ENCODE data around the gene NPLOC4.
"Not testable (repeated sequence)": the region's sequence is repeated elsewhere in the genome, so short reads cannot be mapped to it uniquely, and the experiment has no call there.

NPLOC4 gene

GRCh38 chr17:81636505-81637288, at the start of gene NPLOC4, which contains the start of gene TSPAN10:
TSS of gene NPLOC4 (minus strand) at chr17:81637112. CDS start at chr17:81636930, 182 bp downstream.
TSS of gene TSPAN10 (plus strand) at chr17:81637196. CDS start at chr17:81642413, 5,217 bp downstream.
- peak within 1 kb of the TSS; percentile 97 for H3K4me3 ChIP-seq (ENCODE audit: low read depth, low read length)
- H3K4me1 ChIP-seq (ENCODE audit: control insufficient read depth, insufficient read depth, low read length) = no peaks in the 10 kb centered on the region
- H3K36me3 ChIP-seq (ENCODE audit: control insufficient read depth, insufficient read depth, low read length) = no peaks in the 10 kb centered on the region
- H3K9ac ChIP-seq (ENCODE audit: low read depth, low read length) = peak within 1 kb of the TSS; percentile 88
- no peaks in the 10 kb centered on the region for H3K9me3 ChIP-seq (ENCODE audit: control insufficient read depth, insufficient read depth, low read length)
- no peaks in the 10 kb centered on the region for H3K27me3 ChIP-seq (ENCODE audit: control insufficient read depth, insufficient read depth, low read length)

GRCh38 chr17:81686614-81687013, 49.7 kb upstream of the NPLOC4 start:
- Histone ChIP-seq H3K27me3 (ENCODE audit: control insufficient read depth, insufficient read depth, low read length) (no peaks in the 10 kb centered on the region), H3K9ac (ENCODE audit: low read depth, low read length) (no peak overlapping the region), H3K36me3 (ENCODE audit: control insufficient read depth, insufficient read depth, low read length) (peaks cover 62% of the 10 kb centered on the region), H3K4me3 (ENCODE audit: low read depth, low read length) (no peak overlapping the region), H3K9me3 (ENCODE audit: control insufficient read depth, insufficient read depth, low read length) (no peaks in the 10 kb centered on the region), H3K4me1 (ENCODE audit: control insufficient read depth, insufficient read depth, low read length) (peaks cover 6% of the 10 kb centered on the region)

DNA sequence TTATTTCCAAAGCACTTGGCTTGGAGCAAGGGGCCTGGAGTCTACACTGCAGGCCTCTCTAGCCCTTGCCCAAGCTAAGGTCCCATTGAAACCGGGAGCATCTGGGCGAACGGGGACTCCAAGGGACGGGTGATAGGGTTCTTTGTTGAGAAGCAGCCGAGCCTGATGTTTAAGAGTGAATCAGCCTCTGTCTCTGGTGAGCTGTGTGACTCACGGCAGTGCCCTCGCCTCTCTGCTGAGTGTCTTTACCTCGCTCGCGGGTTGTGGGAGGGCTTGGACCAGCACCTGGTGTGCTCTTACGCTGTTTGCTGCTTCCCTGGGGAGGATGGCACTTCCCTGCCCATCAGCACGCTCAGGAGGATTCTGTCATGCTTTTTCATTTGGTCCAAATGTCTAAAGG, 48.2 kb upstream of the NPLOC4 start:
- Histone ChIP-seq H3K9me3 (ENCODE audit: control insufficient read depth, insufficient read depth, low read length) (no peaks in the 10 kb centered on the region), H3K9ac (ENCODE audit: low read depth, low read length) (no peak overlapping the region), H3K4me3 (ENCODE audit: low read depth, low read length) (peak overlapping the region; percentile 82), H3K27me3 (ENCODE audit: control insufficient read depth, insufficient read depth, low read length) (no peaks in the 10 kb centered on the region), H3K4me1 (ENCODE audit: control insufficient read depth, insufficient read depth, low read length) (peaks cover 6% of the 10 kb centered on the region), H3K36me3 (ENCODE audit: control insufficient read depth, insufficient read depth, low read length) (peaks cover 55% of the 10 kb centered on the region)

GRCh38 chr17:81684442-81684911, 47.6 kb upstream of the NPLOC4 start:
- Histone ChIP-seq H3K36me3 (ENCODE audit: control insufficient read depth, insufficient read depth, low read length) (peaks cover 49% of the 10 kb centered on the region), H3K27me3 (ENCODE audit: control insufficient read depth, insufficient read depth, low read length) (no peaks in the 10 kb centered on the region), H3K9me3 (ENCODE audit: control insufficient read depth, insufficient read depth, low read length) (no peaks in the 10 kb centered on the region), H3K4me3 (ENCODE audit: low read depth, low read length) (peak overlapping the region; percentile 82), H3K4me1 (ENCODE audit: control insufficient read depth, insufficient read depth, low read length) (peaks cover 6% of the 10 kb centered on the region), H3K9ac (ENCODE audit: low read depth, low read length) (peak overlapping the region; percentile 41)

DNA sequence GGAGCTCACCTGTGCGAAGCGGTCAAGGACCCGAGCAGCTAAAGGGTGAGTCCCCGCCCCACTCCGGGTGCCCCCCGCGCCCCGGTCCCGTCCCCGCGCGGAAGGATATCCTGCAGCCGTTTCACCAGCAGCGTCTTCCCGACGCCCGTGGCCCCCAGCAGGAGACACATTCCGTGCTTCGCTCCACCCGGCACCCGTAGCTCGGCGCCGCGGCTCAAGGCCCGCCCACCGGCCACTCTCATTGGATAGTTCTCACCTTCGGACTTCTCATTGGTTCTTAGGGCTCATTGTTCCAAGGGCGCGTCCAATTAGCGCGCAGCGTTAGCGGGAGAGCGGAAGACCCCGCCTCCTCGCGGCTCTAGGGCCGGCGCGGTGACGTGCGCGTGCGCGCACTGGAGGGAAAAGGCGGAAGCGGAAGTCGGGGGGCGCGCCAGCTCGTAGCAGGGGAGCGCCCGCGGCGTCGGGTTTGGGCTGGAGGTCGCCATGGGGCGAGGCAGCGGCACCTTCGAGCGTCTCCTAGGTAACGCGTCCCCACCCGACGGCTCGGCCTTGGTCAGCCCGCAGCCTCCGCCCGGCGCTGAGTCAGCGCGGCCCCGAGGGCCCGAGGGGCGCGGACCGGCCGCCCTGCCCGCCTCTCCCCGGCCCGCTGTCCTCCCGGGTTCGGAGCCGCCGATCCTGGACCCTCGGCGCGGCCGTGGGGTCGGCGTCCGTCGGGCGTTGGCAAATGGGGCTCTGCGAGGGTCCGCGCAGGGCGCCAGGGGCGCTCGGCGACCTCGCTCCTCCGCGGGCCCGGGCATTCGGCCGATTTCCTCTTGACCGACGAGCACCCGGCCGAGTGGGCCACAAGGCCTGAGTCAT, 46.9 kb upstream of the NPLOC4 start, which contains the start of the genes ARL16 and HGS:
Gene ARL16, minus strand, starts transcription at position 214 of the 858 bp plus-strand sequence. Its CDS starts 44 bp downstream, at position 170.
Gene HGS, plus strand, starts transcription at position 428 of the 858 bp plus-strand sequence. Its CDS starts 56 bp downstream, at position 484.
- peaks cover 6% of the 10 kb centered on the region for H3K4me1 ChIP-seq (ENCODE audit: control insufficient read depth, insufficient read depth, low read length)
- peaks cover 42% of the 10 kb centered on the region for H3K36me3 ChIP-seq (ENCODE audit: control insufficient read depth, insufficient read depth, low read length)
- peak within 1 kb of the TSS; percentile 82 for H3K4me3 ChIP-seq (ENCODE audit: low read depth, low read length)
- peak within 1 kb of the TSS; percentile 90 for H3K9ac ChIP-seq (ENCODE audit: low read depth, low read length)
- no peaks in the 10 kb centered on the region for H3K27me3 ChIP-seq (ENCODE audit: control insufficient read depth, insufficient read depth, low read length)
- H3K9me3 ChIP-seq (ENCODE audit: control insufficient read depth, insufficient read depth, low read length) = no peaks in the 10 kb centered on the region

DNA sequence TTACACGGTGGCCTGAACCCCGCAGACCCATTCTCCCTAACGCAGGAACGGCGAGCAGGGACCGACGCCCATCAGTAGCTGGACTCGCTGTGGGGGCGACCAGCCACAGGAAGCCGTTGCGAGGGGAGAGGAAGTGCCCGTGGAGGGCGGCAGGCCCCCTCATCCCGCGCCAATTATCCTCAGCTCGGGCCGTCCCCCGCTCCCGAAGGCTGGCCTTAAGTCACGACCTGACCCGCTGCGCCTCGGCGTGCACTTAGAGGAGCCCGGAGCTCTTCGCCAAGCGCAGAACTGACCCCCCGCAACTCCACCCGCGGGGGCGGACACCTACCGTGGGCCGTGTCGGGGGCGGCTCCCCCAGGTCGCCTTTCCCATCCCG, 46.3 kb upstream of the NPLOC4 start:
- H3K27me3 ChIP-seq (ENCODE audit: control insufficient read depth, insufficient read depth, low read length) = no peaks in the 10 kb centered on the region
- peak overlapping the region; percentile 90 for H3K9ac ChIP-seq (ENCODE audit: low read depth, low read length)
- no peaks in the 10 kb centered on the region for H3K9me3 ChIP-seq (ENCODE audit: control insufficient read depth, insufficient read depth, low read length)
- peak overlapping the region; percentile 82 for H3K4me3 ChIP-seq (ENCODE audit: low read depth, low read length)
- H3K4me1 ChIP-seq (ENCODE audit: control insufficient read depth, insufficient read depth, low read length) = peaks cover 6% of the 10 kb centered on the region
- H3K36me3 ChIP-seq (ENCODE audit: control insufficient read depth, insufficient read depth, low read length) = peaks cover 39% of the 10 kb centered on the region

GRCh38 chr17:81682565-81683207, 45.8 kb upstream of the NPLOC4 start:
- peaks cover 35% of the 10 kb centered on the region for H3K36me3 ChIP-seq (ENCODE audit: control insufficient read depth, insufficient read depth, low read length)
- no peaks in the 10 kb centered on the region for H3K27me3 ChIP-seq (ENCODE audit: control insufficient read depth, insufficient read depth, low read length)
- peak overlapping the region; percentile 90 for H3K9ac ChIP-seq (ENCODE audit: low read depth, low read length)
- peaks cover 6% of the 10 kb centered on the region for H3K4me1 ChIP-seq (ENCODE audit: control insufficient read depth, insufficient read depth, low read length)
- H3K4me3 ChIP-seq (ENCODE audit: low read depth, low read length) = peak overlapping the region; percentile 82
- H3K9me3 ChIP-seq (ENCODE audit: control insufficient read depth, insufficient read depth, low read length) = no peaks in the 10 kb centered on the region

- Histone ChIP-seq H3K9ac (ENCODE audit: low read depth, low read length) (no peak overlapping the region), H3K4me3 (ENCODE audit: low read depth, low read length) (no peak overlapping the region), H3K27me3 (ENCODE audit: control insufficient read depth, insufficient read depth, low read length) (no peaks in the 10 kb centered on the region), H3K36me3 (ENCODE audit: control insufficient read depth, insufficient read depth, low read length) (peaks cover 24% of the 10 kb centered on the region), H3K9me3 (ENCODE audit: control insufficient read depth, insufficient read depth, low read length) (no peaks in the 10 kb centered on the region), H3K4me1 (ENCODE audit: control insufficient read depth, insufficient read depth, low read length) (peaks cover 6% of the 10 kb centered on the region)
Measured at GRCh38 chr17:81681672-81682071, 44.8 kb upstream of the NPLOC4 start.

GRCh38 chr17:81680150-81680549, 43.2 kb upstream of the NPLOC4 start:
- Histone ChIP-seq H3K4me3 (ENCODE audit: low read depth, low read length) (no peak overlapping the region), H3K9ac (ENCODE audit: low read depth, low read length) (no peak overlapping the region), H3K36me3 (ENCODE audit: control insufficient read depth, insufficient read depth, low read length) (peaks cover 11% of the 10 kb centered on the region), H3K9me3 (ENCODE audit: control insufficient read depth, insufficient read depth, low read length) (no peaks in the 10 kb centered on the region), H3K4me1 (ENCODE audit: control insufficient read depth, insufficient read depth, low read length) (peaks cover 6% of the 10 kb centered on the region), H3K27me3 (ENCODE audit: control insufficient read depth, insufficient read depth, low read length) (no peaks in the 10 kb centered on the region)

GRCh38 chr17:81676906-81677305, 40.0 kb upstream of the NPLOC4 start:
- Histone ChIP-seq H3K36me3 (ENCODE audit: control insufficient read depth, insufficient read depth, low read length) (peaks cover 19% of the 10 kb centered on the region), H3K27me3 (ENCODE audit: control insufficient read depth, insufficient read depth, low read length) (no peaks in the 10 kb centered on the region), H3K4me1 (ENCODE audit: control insufficient read depth, insufficient read depth, low read length) (no peaks in the 10 kb centered on the region), H3K9ac (ENCODE audit: low read depth, low read length) (no peak overlapping the region), H3K9me3 (ENCODE audit: control insufficient read depth, insufficient read depth, low read length) (no peaks in the 10 kb centered on the region), H3K4me3 (ENCODE audit: low read depth, low read length) (no peak overlapping the region)

DNA sequence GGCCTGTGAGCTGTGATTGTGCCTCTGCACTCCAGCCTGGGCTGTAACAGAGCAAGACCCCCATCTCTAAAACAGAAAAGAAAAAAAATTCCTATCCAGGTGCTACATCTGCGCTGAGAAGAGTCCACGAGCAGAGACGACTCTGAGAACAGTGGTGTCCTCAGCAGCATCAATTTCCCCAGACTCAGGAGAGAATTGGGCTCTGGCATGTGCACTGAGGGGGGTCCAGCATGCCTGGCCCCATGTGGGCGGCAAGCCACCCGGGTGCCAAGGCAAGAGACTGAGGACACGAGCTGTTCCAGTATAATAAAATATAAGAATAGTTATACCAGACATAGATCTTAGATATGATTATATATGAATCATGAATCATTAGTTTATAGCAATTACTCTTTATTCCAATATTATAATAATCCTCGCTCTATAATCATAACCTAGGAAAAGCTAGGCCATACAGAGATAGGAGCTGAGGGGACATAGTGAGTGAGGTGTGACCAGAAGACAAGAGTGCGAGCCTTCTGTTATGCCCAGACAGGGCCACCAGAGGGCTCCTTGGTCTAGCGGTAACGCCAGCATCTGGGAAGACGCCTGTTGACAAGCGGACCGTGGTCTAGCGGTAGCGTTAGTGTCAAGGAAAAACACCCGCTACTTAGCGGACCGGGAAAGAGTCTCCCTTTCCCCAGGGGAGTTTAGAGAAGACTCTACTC, 38.8 kb upstream of the NPLOC4 start:
- not testable (repeated sequence) for H3K4me1 ChIP-seq (ENCODE audit: control insufficient read depth, insufficient read depth, low read length); H3K27me3 ChIP-seq (ENCODE audit: control insufficient read depth, insufficient read depth, low read length); H3K9me3 ChIP-seq (ENCODE audit: control insufficient read depth, insufficient read depth, low read length); H3K4me3 ChIP-seq (ENCODE audit: low read depth, low read length); H3K9ac ChIP-seq (ENCODE audit: low read depth, low read length)
- peaks cover 22% of the 10 kb centered on the region for H3K36me3 ChIP-seq (ENCODE audit: control insufficient read depth, insufficient read depth, low read length)

Measured in iPS-15b (cell line).